HCT116 (cell line): ENCODE measurements around the gene CHL1. TPM values are rescaled to one million over a fixed set of nuclear protein-coding genes. Genes with fewer than 3 reads are reported as not detected.

Experiments
- ATAC-seq: fragments of 200-7000 bp; cut with Tn5 transposase; 2 replicates; pipeline ENCODE4 v1.9.1; 2020; ENCODE audit warnings: mild to moderate bottlenecking, moderate library complexity
- BruUV-seq: library from RNA; stranded (reverse); fragments of 400-500 nt; replicated peaks from 2 replicates; lab custom pipeline; 2021; lab: Mats Ljungman, UMichigan
- CTCF ChIA-PET: fragments of 300-600 bp; sonication (Branson Sonifier 250); formaldehyde crosslinking; loops from one replicate; lab custom pipeline; 2021; ENCODE audit warnings: antibody characterized with exemption; lab: Charles Lee
- POLR2A ChIA-PET: fragments of 300-600, 350-600 bp; sonication (Branson Sonifier 250); formaldehyde crosslinking; loops from one replicate; lab custom pipeline; 2021; ENCODE audit warnings: antibody characterized with exemption; lab: Charles Lee
- RAD21 ChIA-PET, 2 experiments: fragments of 300-600 bp; sonication (Branson Sonifier 250); formaldehyde crosslinking; loops; one replicate each; lab custom pipeline; 2023; ENCODE audit warnings: low total read pairs in 2 of 2; ENCODE audit not compliant: uncharacterized antibody in 2 of 2, unreplicated experiment in 2 of 2, low non-redundant PET in 1 of 2; lab: Charles Lee
- DNase-seq: peaks from one replicate; pipeline ENCODE4 v3.0.0-alpha.2; 2010; ENCODE audit warnings: low read depth, low spot score
- H2AFZ ChIP-seq: fragments of 200-600 bp; shearing (Covaris generic), sonication (generic); 2 replicates; pipeline ENCODE4 v1.6.1; 2017; ENCODE audit warnings: low read depth, mixed run types, mixed read lengths, antibody characterized with exemption, low read length; ENCODE audit not compliant: poor library complexity, severe bottlenecking
- H3K27ac ChIP-seq: 2 replicates; pipeline ENCODE4 v1.5.1; 2012; ENCODE audit warnings: low read depth, low read length
- H3K27me3 ChIP-seq: fragments of 200-600 bp; sonication (generic); 2 replicates; pipeline ENCODE4 v1.6.1; 2016; ENCODE audit warnings: mixed run types, low read length, mixed read lengths; ENCODE audit not compliant: insufficient read depth
- H3K36me3 ChIP-seq, 2 experiments: fragments of 200-500 bp in 1 of 2; fragments of 200-600 bp in 1 of 2; sonication (Bioruptor generic) in 1 of 2; sonication (generic) in 1 of 2; 2 replicates each; pipeline versions ENCODE4 v1.5.1 to v1.6.1; 2014 to 2016; ENCODE audit warnings: low read length in 2 of 2, inconsistent platforms in 1 of 2, mixed read lengths in 1 of 2, mixed run types in 1 of 2; ENCODE audit not compliant: insufficient read depth in 2 of 2, control insufficient read depth in 1 of 2
- H3K4me1 ChIP-seq, 2 experiments: fragments of 200-600 bp in 1 of 2; sonication (generic) in 1 of 2; 2 replicates each; pipeline versions ENCODE4 v1.5.1 to v1.6.1; 2012 to 2017; ENCODE audit warnings: low read length in 2 of 2, inconsistent platforms in 1 of 2, mild to moderate bottlenecking in 1 of 2, mixed read lengths in 1 of 2, mixed run types in 1 of 2, moderate library complexity in 1 of 2; ENCODE audit not compliant: insufficient read depth in 2 of 2, control insufficient read depth in 1 of 2
- H3K4me2 ChIP-seq: fragments of 200-600 bp; sonication (generic); 2 replicates; pipeline ENCODE4 v1.6.1; 2017; ENCODE audit warnings: mixed run types, low read length, mixed read lengths
- H3K4me3 ChIP-seq, 2 experiments: fragments of 200-600 bp in 1 of 2; sonication (generic) in 1 of 2; replicated peaks in 1 of 2; 2 replicates each; pipeline ENCODE4 v1.5.1; 2011 to 2016; ENCODE audit warnings: low read length in 2 of 2, control low read depth in 1 of 2, low read depth in 1 of 2, mild to moderate bottlenecking in 1 of 2, mixed read lengths in 1 of 2, mixed run types in 1 of 2
- H3K79me2 ChIP-seq: fragments of 200-600 bp; sonication (generic); 2 replicates; pipeline ENCODE4 v1.6.1; 2017; ENCODE audit warnings: mild to moderate bottlenecking, mixed run types, low read length, moderate library complexity, mixed read lengths; ENCODE audit not compliant: insufficient read depth
- H3K9ac ChIP-seq: fragments of 200-600 bp; sonication (generic); 2 replicates; pipeline ENCODE4 v1.6.1; 2016; ENCODE audit warnings: low read length, mixed read lengths
- H3K9me2 ChIP-seq: fragments of 200-600 bp; sonication (generic), shearing (Covaris generic); 2 replicates; pipeline ENCODE4 v1.6.1; 2017; ENCODE audit warnings: mixed run types, mild to moderate bottlenecking, moderate library complexity; ENCODE audit not compliant: insufficient read depth
- H3K9me3 ChIP-seq, 2 experiments: fragments of 200-500 bp in 1 of 2; fragments of 200-600 bp in 1 of 2; sonication (Bioruptor generic) in 1 of 2; sonication (generic) in 1 of 2; 2 replicates each; pipeline ENCODE4 v1.6.1; 2014 to 2017; ENCODE audit warnings: low read length in 2 of 2, mixed read lengths in 2 of 2, inconsistent platforms in 1 of 2, low read depth in 1 of 2, mild to moderate bottlenecking in 1 of 2, mixed run types in 1 of 2, moderate library complexity in 1 of 2; ENCODE audit not compliant: control insufficient read depth in 1 of 2, insufficient read depth in 1 of 2
- H4K20me1 ChIP-seq: fragments of 200-600 bp; sonication (generic), shearing (Covaris generic); 2 replicates; pipeline ENCODE4 v1.6.1; 2017; ENCODE audit warnings: mixed run types, mild to moderate bottlenecking, moderate library complexity; ENCODE audit not compliant: insufficient read depth
- EGR1 ChIP-seq: IDR thresholded peaks from 2 replicates; pipeline ENCODE4 v1.6.1; 2012; ENCODE audit warnings: low read depth
- ELF1 ChIP-seq: IDR thresholded peaks from 2 replicates; pipeline ENCODE4 v1.6.1; 2012; ENCODE audit warnings: low read depth, borderline replicate concordance
- EZH2 ChIP-seq: fragments of 200-600 bp; sonication (generic); IDR thresholded peaks from 2 replicates; pipeline ENCODE4 v1.6.1; 2017; ENCODE audit warnings: antibody characterized with exemption, mixed run types
- EZH2phosphoT487 ChIP-seq: fragments of 200-600 bp; IDR thresholded peaks from 2 replicates; pipeline ENCODE4 v1.6.1; 2018; ENCODE audit warnings: antibody characterized with exemption, borderline replicate concordance
- FOSL1 ChIP-seq: IDR thresholded peaks from 2 replicates; pipeline ENCODE4 v1.6.1; 2012; ENCODE audit warnings: low read depth
- POLR2A ChIP-seq: IDR thresholded peaks from 2 replicates; pipeline ENCODE4 v1.7.0; 2011; ENCODE audit warnings: borderline replicate concordance; ENCODE audit not compliant: insufficient read depth, insufficient read length; ENCODE audit errors: extremely low read depth
- RAD21 ChIP-seq: IDR thresholded peaks from 2 replicates; pipeline ENCODE4 v1.6.1; 2012; ENCODE audit warnings: low read depth, mild to moderate bottlenecking
- SIN3A ChIP-seq: IDR thresholded peaks from 2 replicates; pipeline ENCODE4 v1.6.1; 2012; ENCODE audit warnings: low read depth
- SP1 ChIP-seq: IDR thresholded peaks from 2 replicates; pipeline ENCODE4 v1.6.1; 2012; ENCODE audit warnings: low read depth
- SRF ChIP-seq: IDR thresholded peaks from 2 replicates; pipeline ENCODE4 v1.6.1; 2012; ENCODE audit warnings: low read depth
- TCF7L2 ChIP-seq: IDR thresholded peaks from 2 replicates; pipeline ENCODE4 v1.7.0; 2011; ENCODE audit warnings: borderline replicate concordance, inconsistent platforms; ENCODE audit not compliant: insufficient read depth, insufficient read length; ENCODE audit errors: extremely low read depth
- YY1 ChIP-seq: IDR thresholded peaks from 2 replicates; pipeline ENCODE4 v1.6.1; 2011; ENCODE audit warnings: low read length, low read depth, moderate library complexity, mild to moderate bottlenecking; ENCODE audit not compliant: insufficient replicate concordance; ENCODE audit errors: extremely low read depth
- ZFX ChIP-seq: fragments of 450-650 bp; IDR thresholded peaks from 2 replicates; pipeline ENCODE4 v1.6.1; 2017
- intact Hi-C: fragments of 100-400 bp; cut with micrococcal nuclease; formaldehyde crosslinking; loops from 2 replicates; pipeline ENCODE4 v1.10.0; 2022
- total RNA-seq: library from RNA; stranded (reverse); gene quantifications from one replicate; pipeline ENCODE4 v1.2.1, GENCODE V29; 2021; ENCODE audit not compliant: unreplicated experiment
- TF ChIP-seq, protein P1 (sequence below): IDR thresholded peaks from 2 replicates; pipeline ENCODE4 v1.6.1; 2012; ENCODE audit warnings: low read depth
- TF ChIP-seq, protein P2 (sequence below): IDR thresholded peaks from 2 replicates; pipeline ENCODE4 v1.6.1; 2012

The CHL1 gene
- total RNA-seq, 1 experiment from 2014 or later, result not detected

DNA sequence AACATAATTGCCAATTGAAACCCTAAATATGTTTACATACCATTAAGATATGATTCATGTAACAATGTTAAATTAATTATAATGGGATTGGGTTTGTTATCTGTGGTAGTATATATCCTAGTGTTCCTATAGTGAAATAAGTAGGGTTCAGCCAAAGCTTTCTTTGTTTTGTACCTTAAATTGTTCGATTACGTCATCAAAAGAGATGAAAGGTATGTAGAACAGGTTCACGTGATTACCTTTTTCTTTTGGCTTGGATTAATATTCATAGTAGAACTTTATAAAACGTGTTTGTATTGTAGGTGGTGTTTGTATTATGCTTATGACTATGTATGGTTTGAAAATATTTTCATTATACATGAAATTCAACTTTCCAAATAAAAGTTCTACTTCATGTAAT is 212.4 kb downstream of the CHL1 start:
- Histone ChIP-seq H2AFZ (no peak overlapping the region), H3K4me1 (no peaks in the 10 kb centered on the region), H3K36me3 (no peaks in the 10 kb centered on the region), H3K9me2 (no peaks in the 10 kb centered on the region), H3K4me2 (no peak overlapping the region), H3K27me3 (no peaks in the 10 kb centered on the region), H3K9ac (no peak overlapping the region), H3K79me2 (no peaks in the 10 kb centered on the region), H3K4me3 (no peak overlapping the region), H3K27ac (no peak overlapping the region), H3K9me3 (peaks cover 5 to 28% of the 10 kb centered on the region in 2 experiments; a peak in 2 of 4 replicates), H4K20me1 (no peaks in the 10 kb centered on the region)
- no peak for TF ChIP-seq ZFX
- no peak for TF ChIP-seq SP1
- no peak for TF ChIP-seq EGR1
- TF ChIP-seq SRF, result no peak
- TF ChIP-seq, protein P1, sequence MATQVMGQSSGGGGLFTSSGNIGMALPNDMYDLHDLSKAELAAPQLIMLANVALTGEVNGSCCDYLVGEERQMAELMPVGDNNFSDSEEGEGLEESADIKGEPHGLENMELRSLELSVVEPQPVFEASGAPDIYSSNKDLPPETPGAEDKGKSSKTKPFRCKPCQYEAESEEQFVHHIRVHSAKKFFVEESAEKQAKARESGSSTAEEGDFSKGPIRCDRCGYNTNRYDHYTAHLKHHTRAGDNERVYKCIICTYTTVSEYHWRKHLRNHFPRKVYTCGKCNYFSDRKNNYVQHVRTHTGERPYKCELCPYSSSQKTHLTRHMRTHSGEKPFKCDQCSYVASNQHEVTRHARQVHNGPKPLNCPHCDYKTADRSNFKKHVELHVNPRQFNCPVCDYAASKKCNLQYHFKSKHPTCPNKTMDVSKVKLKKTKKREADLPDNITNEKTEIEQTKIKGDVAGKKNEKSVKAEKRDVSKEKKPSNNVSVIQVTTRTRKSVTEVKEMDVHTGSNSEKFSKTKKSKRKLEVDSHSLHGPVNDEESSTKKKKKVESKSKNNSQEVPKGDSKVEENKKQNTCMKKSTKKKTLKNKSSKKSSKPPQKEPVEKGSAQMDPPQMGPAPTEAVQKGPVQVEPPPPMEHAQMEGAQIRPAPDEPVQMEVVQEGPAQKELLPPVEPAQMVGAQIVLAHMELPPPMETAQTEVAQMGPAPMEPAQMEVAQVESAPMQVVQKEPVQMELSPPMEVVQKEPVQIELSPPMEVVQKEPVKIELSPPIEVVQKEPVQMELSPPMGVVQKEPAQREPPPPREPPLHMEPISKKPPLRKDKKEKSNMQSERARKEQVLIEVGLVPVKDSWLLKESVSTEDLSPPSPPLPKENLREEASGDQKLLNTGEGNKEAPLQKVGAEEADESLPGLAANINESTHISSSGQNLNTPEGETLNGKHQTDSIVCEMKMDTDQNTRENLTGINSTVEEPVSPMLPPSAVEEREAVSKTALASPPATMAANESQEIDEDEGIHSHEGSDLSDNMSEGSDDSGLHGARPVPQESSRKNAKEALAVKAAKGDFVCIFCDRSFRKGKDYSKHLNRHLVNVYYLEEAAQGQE, result no peak
- no peak for TF ChIP-seq YY1
- no peak for TF ChIP-seq SIN3A
- TF ChIP-seq POLR2A, result no peak
- TF ChIP-seq RAD21, result no peak
- TF ChIP-seq TCF7L2, result no peak
- no peak for TF ChIP-seq EZH2phosphoT487
- no peak for TF ChIP-seq FOSL1
- no peak for TF ChIP-seq ELF1
- TF ChIP-seq EZH2, result no peak
- TF ChIP-seq, protein P2, sequence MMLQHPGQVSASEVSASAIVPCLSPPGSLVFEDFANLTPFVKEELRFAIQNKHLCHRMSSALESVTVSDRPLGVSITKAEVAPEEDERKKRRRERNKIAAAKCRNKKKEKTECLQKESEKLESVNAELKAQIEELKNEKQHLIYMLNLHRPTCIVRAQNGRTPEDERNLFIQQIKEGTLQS, result no peak
- ATAC-seq, result no peak
- CTCF ChIA-PET, result no interaction called here
- intact Hi-C loops, result no loop called here
- DNase-seq, result no peak
- BruUV-seq, result no TSS peak
- RAD21 ChIA-PET, result no interaction called here
- POLR2A ChIA-PET, result no interaction called here
